Keratinocyte (primary cell): ENCODE data around the gene CDK17. TPM values are rescaled to one million over a fixed set of nuclear protein-coding genes. Genes with fewer than 3 reads are reported as not detected.

Experiments
- DNase-seq: peaks from one replicate; pipeline ENCODE4 v3.0.0-alpha.2; 2011; ENCODE audit warnings: low read depth, missing footprints, low spot score
- FAIRE-seq: peaks from 2 replicates; lab custom pipeline; 2011; peaks lifted over from hg19 to GRCh38; lab: Jason Lieb, UNC
- H2AFZ ChIP-seq: 2 replicates; pipeline ENCODE4 v1.6.0; 2012; ENCODE audit warnings: low read length, control low read depth, inconsistent platforms; ENCODE audit not compliant: control insufficient read depth
- H3K27ac ChIP-seq: 2 replicates; pipeline ENCODE4 v1.5.1; 2011; ENCODE audit warnings: low read length; ENCODE audit not compliant: control insufficient read depth, insufficient read depth
- H3K27me3 ChIP-seq: 3 replicates; pipeline ENCODE4 v1.6.0; 2011; ENCODE audit warnings: low read length; ENCODE audit not compliant: control insufficient read depth, insufficient read depth; ENCODE audit errors: extremely low read depth
- H3K36me3 ChIP-seq, 2 experiments: 2 replicates in 1 of 2; 3 replicates in 1 of 2; pipeline ENCODE4 v1.5.1; 2011; ENCODE audit warnings: low read length in 2 of 2, mild to moderate bottlenecking in 1 of 2; ENCODE audit not compliant: control insufficient read depth in 2 of 2, insufficient read depth in 2 of 2; ENCODE audit errors: extremely low read depth in 1 of 2
- H3K4me1 ChIP-seq: 3 replicates; pipeline ENCODE4 v1.5.1; 2011; ENCODE audit warnings: low read length; ENCODE audit not compliant: control insufficient read depth, insufficient read depth; ENCODE audit errors: extremely low read depth
- H3K4me2 ChIP-seq: 3 replicates; pipeline ENCODE4 v1.6.0; 2011; ENCODE audit warnings: low read depth, low read length; ENCODE audit not compliant: control insufficient read depth, insufficient read depth; ENCODE audit errors: extremely low read depth
- H3K4me3 ChIP-seq, 3 experiments: fragments of 200-600 bp in 1 of 3; sonication (generic) in 1 of 3; 2 replicates in 2 of 3; 3 replicates in 1 of 3; pipeline ENCODE4 v1.5.1; 2011 to 2016; ENCODE audit warnings: low read length in 3 of 3, mild to moderate bottlenecking in 3 of 3, control low read depth in 2 of 3, inconsistent platforms in 1 of 3, low read depth in 1 of 3, mixed read lengths in 1 of 3, mixed run types in 1 of 3, moderate library complexity in 1 of 3; ENCODE audit not compliant: control insufficient read depth in 2 of 3, insufficient read depth in 2 of 3; ENCODE audit errors: extremely low read depth in 1 of 3
- H3K79me2 ChIP-seq: 2 replicates; pipeline ENCODE4 v1.6.0; 2012; ENCODE audit warnings: low read length; ENCODE audit not compliant: control insufficient read depth, insufficient read depth
- H3K9ac ChIP-seq: 3 replicates; pipeline ENCODE4 v1.6.0; 2011; ENCODE audit warnings: low read length; ENCODE audit not compliant: control insufficient read depth, insufficient read depth; ENCODE audit errors: extremely low read depth
- H3K9me1 ChIP-seq: 3 replicates; pipeline ENCODE4 v1.6.0; 2011; ENCODE audit warnings: low read length; ENCODE audit not compliant: control insufficient read depth, insufficient read depth; ENCODE audit errors: extremely low read depth
- H3K9me3 ChIP-seq: 2 replicates; pipeline ENCODE4 v1.5.1; 2012; ENCODE audit warnings: low read depth, low read length; ENCODE audit not compliant: control insufficient read depth
- H4K20me1 ChIP-seq: 3 replicates; pipeline ENCODE4 v1.6.0; 2011; ENCODE audit warnings: low read length; ENCODE audit not compliant: control insufficient read depth, insufficient read depth; ENCODE audit errors: extremely low read depth
- CTCF ChIP-seq, 3 experiments: IDR thresholded peaks in 1 of 3; conservative IDR thresholded peaks in 1 of 3; optimal IDR thresholded peaks in 1 of 3; 2 replicates in 2 of 3; 3 replicates in 1 of 3; pipeline versions ENCODE3 to v1.5.1; 2011; ENCODE audit warnings: low read length in 3 of 3, mild to moderate bottlenecking in 3 of 3, moderate library complexity in 2 of 3, control low read depth in 1 of 3, inconsistent platforms in 1 of 3; ENCODE audit not compliant: insufficient read depth in 2 of 3; ENCODE audit errors: extremely low read depth in 1 of 3
- EZH2 ChIP-seq: IDR thresholded peaks from one replicate; pipeline ENCODE4 v1.6.1; 2012; ENCODE audit warnings: inconsistent platforms, mild to moderate bottlenecking, low read length, moderate library complexity
- dilution Hi-C: fragments of 300-500 bp; cut with MboI; formaldehyde crosslinking; loops from one replicate; pipeline ENCODE4 v1.7.0; 2020; ENCODE audit warnings: low sequenced_read_pairs; ENCODE audit not compliant: extremely low pct_ligation_motif_present
- polyA plus RNA-seq, 5 experiments: library from polyadenylated mRNA; depleted of rRNA in 3 of 5; stranded (reverse) in 3 of 5; stranded (forward) in 1 of 5; unstranded in 1 of 5; fragments of >200 nt; gene quantifications; 1 replicate in 1 of 5; 2 replicates in 3 of 5; 3 replicates in 1 of 5; pipeline versions ENCODE4 v1.2.1 to v1.2.3, GENCODE V29; 2011 to 2012; ENCODE audit warnings: missing spikeins in 2 of 5, low read depth in 1 of 5, low replicate concordance in 1 of 5

Gene CDK17
- polyA plus RNA-seq, 1 donor (not counting 4 experiments of a cell fraction or from before 2014, with no cell fraction given) = 33.0 TPM

DNA sequence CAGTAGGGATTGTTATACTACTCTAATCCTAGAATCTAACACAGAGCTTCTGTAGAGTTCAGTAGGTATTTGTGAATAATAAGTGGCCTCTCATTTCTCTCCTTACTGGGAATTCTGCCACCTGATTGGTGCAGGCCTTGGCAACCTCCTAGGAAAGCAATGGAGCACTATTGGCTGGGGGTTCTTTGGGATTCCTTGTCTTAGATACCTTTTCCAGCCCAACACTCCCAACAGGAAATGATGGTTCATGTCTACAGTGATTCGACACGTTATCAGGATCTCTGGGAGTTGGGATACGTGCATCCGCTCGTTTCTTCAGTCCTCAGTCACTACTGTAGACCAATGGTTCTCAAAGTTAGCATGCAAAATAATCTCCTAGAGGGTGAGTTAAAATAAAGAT lies 138.7 kb downstream of the CDK17 start:
- Histone ChIP-seq H3K9me1 (no peaks in the 10 kb centered on the region), H3K9ac (no peak overlapping the region), H2AFZ (no peak overlapping the region), H3K36me3 (peaks cover 13 to 21% of the 10 kb centered on the region in 2 experiments), H3K4me3 (no peak overlapping the region), H3K27ac (no peak overlapping the region), H3K27me3 (no peaks in the 10 kb centered on the region), H4K20me1 (peaks cover 8% of the 10 kb centered on the region), H3K4me2 (no peak overlapping the region), H3K9me3 (no peaks in the 10 kb centered on the region), H3K4me1 (no peaks in the 10 kb centered on the region), H3K79me2 (peaks cover 24% of the 10 kb centered on the region)
- no peak for DNase-seq
- dilution Hi-C loops = no loop called here
- TF ChIP-seq CTCF (optimal IDR thresholded peaks at IDR 0.05 in 1 of 3, IDR thresholded peaks at IDR 0.05 in 1 of 3, conservative IDR thresholded peaks at IDR 0.05 in 1 of 3; ENCODE audit: extremely low read depth in 1 of 3, insufficient read depth in 2 of 3, low read length in 3 of 3) (no peak), EZH2 (no peak)
- FAIRE-seq = no peak

GRCh38 chr12:96260644-96261043 lies 139.6 kb downstream of the CDK17 start:
- Histone ChIP-seq H2AFZ (no peak overlapping the region), H3K4me3 (no peak overlapping the region), H4K20me1 (peaks cover 8% of the 10 kb centered on the region), H3K9me1 (no peaks in the 10 kb centered on the region), H3K27me3 (no peaks in the 10 kb centered on the region), H3K79me2 (peaks cover 33% of the 10 kb centered on the region), H3K36me3 (peaks cover 17 to 26% of the 10 kb centered on the region in 2 experiments), H3K9me3 (no peaks in the 10 kb centered on the region), H3K4me1 (no peaks in the 10 kb centered on the region), H3K27ac (no peak overlapping the region), H3K4me2 (no peak overlapping the region), H3K9ac (no peak overlapping the region)
- DNase-seq = no peak
- TF ChIP-seq EZH2 = no peak
- dilution Hi-C loops = no loop called here
- no peak for FAIRE-seq

DNA sequence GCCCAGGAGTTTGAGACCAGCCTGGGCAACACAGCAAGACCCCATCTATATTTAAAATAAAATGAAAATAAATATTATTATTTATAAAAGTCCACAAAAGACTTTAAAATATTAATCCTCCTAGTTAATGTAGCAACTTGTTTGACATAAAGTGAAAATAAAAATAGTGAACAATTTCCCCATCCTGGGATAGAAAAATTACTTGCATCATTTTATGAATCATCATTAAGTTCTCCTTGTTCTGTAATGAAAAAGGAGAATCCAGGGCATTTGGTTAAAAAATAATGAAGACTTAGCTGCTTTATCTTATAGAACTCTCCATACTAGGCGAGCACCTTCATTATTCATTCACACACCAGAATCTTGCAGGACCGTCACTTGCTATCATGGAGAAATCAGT lies 140.0 kb downstream of the CDK17 start:
- Histone ChIP-seq H3K9me1 (no peaks in the 10 kb centered on the region), H2AFZ (no peak overlapping the region), H3K79me2 (peaks cover 37% of the 10 kb centered on the region), H3K27ac (no peak overlapping the region), H4K20me1 (peaks cover 8% of the 10 kb centered on the region), H3K36me3 (peaks cover 15 to 26% of the 10 kb centered on the region in 2 experiments), H3K9ac (no peak overlapping the region), H3K4me2 (no peak overlapping the region), H3K9me3 (no peaks in the 10 kb centered on the region), H3K4me3 (no peak overlapping the region), H3K27me3 (no peaks in the 10 kb centered on the region), H3K4me1 (no peaks in the 10 kb centered on the region)
- dilution Hi-C loops = no loop called here
- DNase-seq = no peak
- TF ChIP-seq CTCF (optimal IDR thresholded peaks at IDR 0.05 in 1 of 3, IDR thresholded peaks at IDR 0.05 in 1 of 3, conservative IDR thresholded peaks at IDR 0.05 in 1 of 3; ENCODE audit: extremely low read depth in 1 of 3, insufficient read depth in 2 of 3, low read length in 3 of 3) (no peak), EZH2 (no peak)
- no peak for FAIRE-seq
